Left lobe of liver (tissue), 1 donor: ENCODE measurements around the gene FBXO3. TPM values are rescaled to one million over a fixed set of nuclear protein-coding genes. Genes with fewer than 3 reads are reported as not detected.

Source experiments
- total RNA-seq: library from RNA; stranded (reverse); gene quantifications from one replicate; pipeline ENCODE4 v1.2.1, GENCODE V29; 2021
- donor health status: DM: no; HTN: yes; CAD: no.

Gene FBXO3
- total RNA-seq, 1 donor from 2014 or later: 18.9 TPM

Other genes starting within 250 kb of the FBXO3 start
- gene C11orf91, start 73.7 kb downstream of the FBXO3 start, total RNA-seq: not detected
- gene CD59, start 38.1 kb downstream of the FBXO3 start, total RNA-seq: 149 TPM
- gene LMO2, start 117.6 kb upstream of the FBXO3 start, total RNA-seq: 5.1 TPM